Bone marrow (tissue), 2 donors: ENCODE data around the gene FAM219B.
A peak's percentile ranks its signal among the peaks of the same experiment; 100 is the strongest.

Experiments used
- DNase-seq, 2 donors: peaks; one replicate each; lab custom pipeline; 2025; lab: John Stamatoyannopoulos, UW

Gene FAM219B

GRCh38 chr15:74873036-74873755, 33.5 kb downstream of the FAM219B start, which contains the start of gene SCAMP2:
Gene SCAMP2 (minus strand): TSS chr15:74873365. CDS start chr15:74873255, 110 bp downstream.
- DNase-seq: peak; percentile 91 to 98

- no peak for DNase-seq
Measured at GRCh38 chr15:74872702-74873035, 34.0 kb downstream of the FAM219B start.

GRCh38 chr15:74870436-74871215, 36.0 kb downstream of the FAM219B start:
- peak in 1 of 2 donors; percentile 25 for DNase-seq

- peak; percentile 19 to 97 for DNase-seq
Measured at GRCh38 chr15:74869726-74870407, 36.8 kb downstream of the FAM219B start.

GRCh38 chr15:74869372-74869725, 37.3 kb downstream of the FAM219B start:
- DNase-seq: no peak

- peak in 1 of 2 donors; percentile 92 for DNase-seq
Measured at GRCh38 chr15:74868059-74868458, 38.6 kb downstream of the FAM219B start.

- DNase-seq: no peak
Measured at GRCh38 chr15:74867466-74868038, 39.1 kb downstream of the FAM219B start.

- no peak for DNase-seq
Measured at GRCh38 chr15:74866090-74866489, 40.6 kb downstream of the FAM219B start.

GRCh38 chr15:74865316-74865715, 41.3 kb downstream of the FAM219B start:
- DNase-seq: no peak

- DNase-seq: no peak
Measured at GRCh38 chr15:74864296-74864695, 42.4 kb downstream of the FAM219B start.

- no peak for DNase-seq
Measured at GRCh38 chr15:74863239-74864056, 43.2 kb downstream of the FAM219B start.

GRCh38 chr15:74858369-74858740, 48.3 kb downstream of the FAM219B start:
- no peak for DNase-seq

- DNase-seq: no peak
Measured at GRCh38 chr15:74857671-74858368, 48.8 kb downstream of the FAM219B start.

- no peak for DNase-seq
Measured at GRCh38 chr15:74857082-74857655, 49.5 kb downstream of the FAM219B start.

- no peak for DNase-seq
Measured at GRCh38 chr15:74856537-74856936, 50.1 kb downstream of the FAM219B start.

GRCh38 chr15:74855857-74856256, 50.8 kb downstream of the FAM219B start:
- no peak for DNase-seq

- no peak for DNase-seq
Measured at GRCh38 chr15:74854453-74855022, 52.1 kb downstream of the FAM219B start.

- no peak for DNase-seq
Measured at GRCh38 chr15:74851960-74852359, 54.7 kb downstream of the FAM219B start.

- DNase-seq: no peak
Measured at GRCh38 chr15:74850393-74850792, 56.3 kb downstream of the FAM219B start.
